GM18867 (cell line): ENCODE results near the gene KIRREL3.
A peak's percentile ranks its signal among the peaks of the same experiment; 100 is the strongest.

ENCODE experiments used
- ATAC-seq: cut with Tn5 transposase; IDR thresholded peaks from one replicate; pipeline ENCODE4 v1.9.1; 2021; ENCODE audit warnings: mild to moderate bottlenecking, moderate library complexity; ENCODE audit not compliant: unreplicated experiment

The KIRREL3 gene

GRCh38 chr11:126460417-126461095 lies 540.0 kb downstream of the KIRREL3 start:
- ATAC-seq, result no peak

DNA sequence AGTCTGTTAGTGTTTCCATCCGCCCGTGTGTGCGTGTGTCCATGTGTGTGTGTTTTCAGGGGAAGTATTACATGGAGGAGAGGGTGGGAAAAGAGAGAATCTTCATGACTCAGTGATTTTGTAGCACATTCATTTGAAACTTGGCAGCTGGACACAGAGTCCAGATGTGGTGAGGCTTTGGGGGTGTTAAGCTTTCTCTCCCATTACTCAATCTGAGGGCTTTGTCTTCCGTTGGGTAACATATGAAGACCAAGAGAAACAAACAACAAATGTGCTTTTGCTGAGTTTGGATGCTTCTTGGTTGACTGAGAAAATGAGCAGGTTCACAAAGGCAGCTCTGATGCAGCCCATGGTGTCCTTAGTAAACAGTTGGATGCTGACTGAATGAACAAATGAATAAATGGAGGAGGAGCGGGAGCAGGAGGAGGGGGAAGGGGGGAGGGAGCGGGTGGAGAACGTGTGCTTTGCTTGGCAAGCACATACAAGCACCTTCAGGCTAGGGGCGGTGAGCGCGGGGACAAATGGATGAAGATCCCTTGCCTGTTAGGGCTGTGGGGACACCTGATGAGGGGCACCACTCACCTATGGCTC lies 540.8 kb downstream of the KIRREL3 start:
- ATAC-seq, result no peak

GRCh38 chr11:126457817-126458216 lies 542.8 kb downstream of the KIRREL3 start:
- ATAC-seq, result no peak

- no peak for ATAC-seq
Measured at GRCh38 chr11:126456783-126457542, 543.6 kb downstream of the KIRREL3 start.

DNA sequence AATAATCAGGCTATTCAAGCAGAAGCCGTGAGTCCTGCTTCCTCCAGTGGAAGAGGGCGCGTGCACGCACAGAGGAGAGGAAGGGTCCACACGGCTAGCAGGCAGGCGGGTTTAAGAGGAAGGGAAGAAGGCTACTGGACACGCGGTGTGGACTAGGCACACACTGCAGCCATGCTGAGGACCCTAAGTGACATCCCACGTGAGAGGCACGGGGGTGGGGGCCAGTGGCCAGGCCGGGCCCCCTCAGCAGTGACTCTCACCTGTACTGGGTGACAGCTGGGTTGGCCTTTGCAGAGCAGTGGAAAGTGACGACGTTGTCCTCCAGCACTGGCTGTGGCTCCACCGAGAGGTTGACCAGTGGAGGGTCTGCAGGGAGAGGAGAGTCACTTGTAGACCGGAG lies 544.5 kb downstream of the KIRREL3 start:
- no peak for ATAC-seq

GRCh38 chr11:126452241-126453101 lies 548.1 kb downstream of the KIRREL3 start:
- ATAC-seq, result no peak

- ATAC-seq, result no peak
Measured at GRCh38 chr11:126451211-126451802, 549.3 kb downstream of the KIRREL3 start.

DNA sequence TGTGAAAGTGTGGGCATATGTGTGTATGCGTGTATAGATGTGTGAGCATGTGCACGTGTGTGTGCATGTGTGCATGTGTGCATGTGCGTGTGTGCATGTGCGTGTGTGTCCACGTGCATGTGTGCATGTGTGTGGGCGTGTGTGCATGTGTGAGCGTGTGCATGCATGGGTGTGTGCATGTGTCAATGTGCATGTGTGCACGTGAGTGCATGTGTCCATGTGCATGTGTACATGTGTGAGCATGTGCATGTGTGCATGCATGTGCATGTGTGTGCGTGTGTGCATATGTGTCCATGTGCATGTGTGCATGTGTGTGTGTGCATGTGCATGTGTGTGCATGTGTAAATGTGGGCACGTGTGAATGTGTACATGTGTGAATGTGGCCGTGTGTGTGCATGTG lies 549.8 kb downstream of the KIRREL3 start:
- no peak for ATAC-seq

DNA sequence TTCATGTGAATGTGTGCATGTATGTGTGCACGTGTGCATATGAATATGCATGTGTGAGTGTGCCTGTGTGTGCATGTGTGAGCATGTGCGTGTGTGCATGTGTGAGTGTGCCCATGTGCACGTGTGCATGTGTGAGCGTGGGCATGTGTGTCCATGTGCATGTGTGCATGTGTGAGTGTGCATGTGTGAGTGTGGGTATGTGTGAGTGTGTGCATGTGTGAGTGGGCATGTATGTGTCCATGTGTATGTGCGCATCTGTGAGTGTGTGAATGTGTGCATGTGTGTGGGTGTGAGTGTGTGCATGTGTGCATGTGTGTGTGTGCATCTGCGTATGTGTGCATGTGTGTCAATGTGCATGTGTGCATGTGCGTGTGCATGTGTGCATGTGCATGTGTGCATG lies 550.4 kb downstream of the KIRREL3 start:
- ATAC-seq, result no peak

DNA sequence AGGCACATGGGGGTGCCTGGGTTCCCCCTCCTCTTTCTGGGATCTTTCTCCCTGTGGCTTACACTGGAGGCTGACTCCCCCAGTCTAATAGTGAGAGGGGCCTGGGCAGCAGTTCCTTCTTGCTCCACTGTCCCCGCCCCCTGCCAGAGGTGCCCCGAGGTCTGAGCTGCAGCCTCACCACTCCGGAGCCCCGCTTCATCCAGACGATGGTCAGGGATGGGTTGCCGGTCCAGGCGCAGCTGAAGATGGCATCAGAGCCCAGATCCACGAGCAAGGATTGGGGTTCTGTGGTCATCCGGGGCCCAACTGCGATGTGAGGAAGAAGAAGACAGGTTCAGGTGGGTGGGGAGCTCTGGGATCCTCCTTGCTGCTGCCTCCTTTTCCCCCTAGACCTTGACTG lies 554.0 kb downstream of the KIRREL3 start:
- ATAC-seq, result no peak

DNA sequence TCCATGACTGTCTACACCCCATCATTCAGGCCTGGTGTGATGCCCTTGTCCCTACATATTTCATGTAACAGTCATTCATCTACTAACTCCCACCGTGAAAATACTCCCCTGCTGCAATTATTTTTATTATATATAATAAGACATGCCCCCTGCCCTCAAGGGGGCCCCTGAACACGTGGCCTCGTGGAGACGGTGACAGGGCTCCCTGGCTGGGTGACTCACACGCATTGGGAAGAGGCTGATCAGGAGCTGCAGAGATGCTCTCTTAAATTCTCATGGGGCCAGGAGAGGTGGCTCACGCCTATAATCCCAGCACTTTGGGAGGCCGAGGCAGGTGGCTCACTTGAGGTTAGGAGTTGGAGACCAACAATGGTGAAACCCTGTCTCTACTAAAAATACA lies 556.5 kb downstream of the KIRREL3 start:
- ATAC-seq, result no peak

- ATAC-seq, result no peak
Measured at GRCh38 chr11:126443120-126443519, 557.5 kb downstream of the KIRREL3 start.

GRCh38 chr11:126440792-126441514 lies 559.6 kb downstream of the KIRREL3 start:
- ATAC-seq, result peak; percentile 59

GRCh38 chr11:126440276-126440675 lies 560.3 kb downstream of the KIRREL3 start:
- ATAC-seq, result no peak

DNA sequence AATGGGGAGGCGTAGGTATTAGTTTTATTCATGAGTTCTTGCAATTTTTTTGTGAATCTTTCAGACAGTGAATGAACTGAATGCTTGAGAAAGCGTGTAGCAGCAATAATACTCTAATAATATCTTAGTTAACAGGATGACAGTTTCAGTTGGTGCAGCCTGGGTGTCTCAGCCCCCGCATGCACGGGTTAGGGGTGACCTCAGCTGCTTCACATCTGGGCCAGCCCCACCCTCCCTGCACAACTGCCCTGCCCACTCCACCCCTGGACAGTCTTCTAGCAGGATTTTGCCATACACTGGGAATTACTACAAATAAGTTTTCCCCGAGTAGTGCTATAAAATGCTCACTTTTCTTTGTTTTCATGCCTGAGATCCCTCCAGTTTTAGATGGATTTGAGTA lies 561.9 kb downstream of the KIRREL3 start:
- ATAC-seq, result no peak

GRCh38 chr11:126438272-126438671 lies 562.3 kb downstream of the KIRREL3 start:
- no peak for ATAC-seq

- no peak for ATAC-seq
Measured at GRCh38 chr11:126437731-126438130, 562.8 kb downstream of the KIRREL3 start.

- no peak for ATAC-seq
Measured at GRCh38 chr11:126436209-126436755, 564.3 kb downstream of the KIRREL3 start.

- ATAC-seq, result no peak
Measured at GRCh38 chr11:126434950-126435335, 565.6 kb downstream of the KIRREL3 start.
